Trophoblast cell (in vitro differentiated cells and primary cell): Measurements from ENCODE around the gene TMEM247.
A peak's percentile ranks its signal among the peaks of the same experiment; 100 is the strongest.

Source experiments
- DNase-seq, 2 donors: peaks; one replicate each; pipeline ENCODE4 v3.0.0-alpha.2; 2016
- H2AFZ ChIP-seq: 2 replicates; pipeline ENCODE4 v1.6.1; 2013; ENCODE audit warnings: low read length, moderate library complexity, mild to moderate bottlenecking; ENCODE audit not compliant: insufficient read depth, poor library complexity
- H2AK5ac ChIP-seq: 2 replicates; pipeline ENCODE4 v1.6.1; 2013; ENCODE audit warnings: mild to moderate bottlenecking, low read length
- H2BK120ac ChIP-seq: 2 replicates; pipeline ENCODE4 v1.6.1; 2013; ENCODE audit warnings: low read length, mild to moderate bottlenecking, moderate library complexity; ENCODE audit not compliant: insufficient read depth, poor library complexity
- H2BK12ac ChIP-seq: 2 replicates; pipeline ENCODE4 v1.6.1; 2013; ENCODE audit warnings: mild to moderate bottlenecking, low read length, moderate library complexity
- H2BK5ac ChIP-seq: 2 replicates; pipeline ENCODE4 v1.6.1; 2013; ENCODE audit warnings: low read length, low read depth, moderate library complexity, mild to moderate bottlenecking; ENCODE audit not compliant: poor library complexity
- H3K14ac ChIP-seq: 2 replicates; pipeline ENCODE4 v1.6.1; 2013; ENCODE audit warnings: mild to moderate bottlenecking, low read length
- H3K18ac ChIP-seq: 2 replicates; pipeline ENCODE4 v1.6.1; 2013; ENCODE audit warnings: mild to moderate bottlenecking, low read length
- H3K23ac ChIP-seq: 2 replicates; pipeline ENCODE4 v1.6.1; 2013; ENCODE audit warnings: low read length
- H3K27ac ChIP-seq: 2 replicates; pipeline ENCODE4 v1.5.1; 2013; ENCODE audit warnings: low read depth, mild to moderate bottlenecking, inconsistent platforms, low read length, moderate library complexity
- H3K27me3 ChIP-seq: 2 replicates; pipeline ENCODE4 v1.6.1; 2013; ENCODE audit warnings: inconsistent platforms, mild to moderate bottlenecking, low read length, moderate library complexity; ENCODE audit not compliant: insufficient read depth
- H3K36me3 ChIP-seq, 2 experiments: 1 replicate in 1 of 2; 2 replicates in 1 of 2; pipeline ENCODE4 v1.6.1; 2013; ENCODE audit warnings: low read length in 2 of 2, mild to moderate bottlenecking in 2 of 2, moderate library complexity in 1 of 2; ENCODE audit not compliant: insufficient read depth in 2 of 2, control insufficient read depth in 1 of 2
- H3K4ac ChIP-seq: 2 replicates; pipeline ENCODE4 v1.6.1; 2013; ENCODE audit warnings: low read depth, mild to moderate bottlenecking, low read length, moderate library complexity
- H3K4me1 ChIP-seq, 2 experiments: 1 replicate in 1 of 2; 2 replicates in 1 of 2; pipeline ENCODE4 v1.6.1; 2013; ENCODE audit warnings: low read length in 2 of 2, mild to moderate bottlenecking in 2 of 2, moderate library complexity in 1 of 2; ENCODE audit not compliant: insufficient read depth in 2 of 2, control insufficient read depth in 1 of 2
- H3K4me2 ChIP-seq: 2 replicates; pipeline ENCODE4 v1.6.1; 2013; ENCODE audit warnings: inconsistent platforms, mild to moderate bottlenecking, low read length, moderate library complexity
- H3K4me3 ChIP-seq: 2 replicates; pipeline ENCODE4 v1.5.1; 2013; ENCODE audit warnings: mild to moderate bottlenecking, low read depth, low read length, inconsistent platforms
- H3K79me1 ChIP-seq: one replicate; pipeline ENCODE4 v1.6.1; 2013; ENCODE audit warnings: low read length
- H3K79me2 ChIP-seq: 2 replicates; pipeline ENCODE4 v1.6.1; 2013; ENCODE audit warnings: low read length, mild to moderate bottlenecking; ENCODE audit not compliant: control insufficient read depth, insufficient read depth, poor library complexity
- H3K9ac ChIP-seq: 2 replicates; pipeline ENCODE4 v1.6.1; 2013; ENCODE audit warnings: mild to moderate bottlenecking, low read length
- H3K9me3 ChIP-seq: 2 replicates; pipeline ENCODE4 v1.6.1; 2013; ENCODE audit warnings: low read depth, mild to moderate bottlenecking, control low read depth, inconsistent platforms, low read length; ENCODE audit not compliant: insufficient read depth
- H4K12ac ChIP-seq: 2 replicates; pipeline ENCODE4 v1.6.1; 2013; ENCODE audit warnings: low read depth, mild to moderate bottlenecking, low read length, moderate library complexity
- H4K8ac ChIP-seq: 2 replicates; pipeline ENCODE4 v1.6.1; 2013; ENCODE audit warnings: low read depth, mild to moderate bottlenecking, low read length, moderate library complexity
- H4K91ac ChIP-seq: one replicate; pipeline ENCODE4 v1.6.1; 2013; ENCODE audit warnings: low read depth, mild to moderate bottlenecking, low read length, moderate library complexity
- WGBS: extraction: QIAGEN DNeasy Blood & Tissue Kit; methylation state at CpG from one replicate; pipeline ENCODE4 v1.1.7; 2013; ENCODE audit warnings: missing lambda C conversion rate; ENCODE audit not compliant: insufficient read length, insufficient coverage; ENCODE audit errors: extremely low coverage; 5-methylcytosine and 5-hydroxymethylcytosine counted together

TMEM247 gene

DNA sequence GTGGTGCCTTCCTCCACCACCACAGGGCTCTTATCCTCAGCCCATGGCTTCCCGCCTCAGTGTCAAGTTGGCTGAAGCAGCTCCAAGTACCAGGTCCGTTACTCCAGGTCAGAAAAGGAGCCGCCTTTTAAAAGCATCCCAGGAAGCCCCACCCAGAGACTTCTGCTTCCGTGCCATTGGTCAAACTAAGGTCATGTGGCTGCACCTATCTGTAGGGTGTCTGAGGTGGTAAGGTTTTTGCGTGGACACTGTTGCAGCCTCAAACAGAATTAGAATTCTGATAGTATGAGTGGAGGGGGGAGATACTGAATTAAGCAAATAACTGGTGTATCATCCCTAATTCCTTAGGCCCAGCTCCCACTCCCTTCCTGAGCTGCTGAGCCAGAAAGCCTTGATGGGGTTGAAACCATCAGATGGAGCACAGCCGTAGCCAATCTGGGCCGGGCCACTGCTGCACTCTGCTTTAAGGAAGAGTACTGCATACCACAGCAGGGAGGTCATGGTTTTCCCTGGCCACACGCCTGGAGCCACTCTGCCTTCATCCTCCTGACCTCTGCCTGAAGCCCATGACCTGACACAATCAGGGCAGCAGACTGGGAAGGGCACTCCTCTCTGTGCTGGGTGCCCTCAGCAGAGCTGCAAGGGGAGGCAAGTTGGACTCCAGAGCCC is 8.4 kb downstream of the TMEM247 start:
- no peak overlapping the region for H2BK12ac ChIP-seq
- no peak overlapping the region for H2BK5ac ChIP-seq
- no peak overlapping the region for H3K4me3 ChIP-seq
- no peaks in the 10 kb centered on the region for H3K36me3 ChIP-seq
- H3K4ac ChIP-seq, result no peak overlapping the region
- no peak overlapping the region for H4K91ac ChIP-seq
- H3K14ac ChIP-seq, result no peak overlapping the region
- H3K79me1 ChIP-seq, result no peaks in the 10 kb centered on the region
- H4K12ac ChIP-seq, result no peak overlapping the region
- H2BK120ac ChIP-seq, result no peak overlapping the region
- no peak overlapping the region for H3K18ac ChIP-seq
- H2AK5ac ChIP-seq, result no peak overlapping the region
- no peak overlapping the region for H4K8ac ChIP-seq
- H3K9me3 ChIP-seq, result no peaks in the 10 kb centered on the region
- H2AFZ ChIP-seq, result no peak overlapping the region
- H3K79me2 ChIP-seq, result no peaks in the 10 kb centered on the region
- no peak overlapping the region for H3K27ac ChIP-seq
- no peaks in the 10 kb centered on the region for H3K27me3 ChIP-seq
- DNase-seq, result peak in 1 of 2 donors; percentile 37
- no peak overlapping the region for H3K23ac ChIP-seq
- no peak overlapping the region for H3K9ac ChIP-seq
- H3K4me2 ChIP-seq, result no peak overlapping the region
- peaks cover 11 to 16% of the 10 kb centered on the region in 2 experiments for H3K4me1 ChIP-seq
- no CpG with 5 or more reads among the region's 8 CpGs for WGBS

DNA sequence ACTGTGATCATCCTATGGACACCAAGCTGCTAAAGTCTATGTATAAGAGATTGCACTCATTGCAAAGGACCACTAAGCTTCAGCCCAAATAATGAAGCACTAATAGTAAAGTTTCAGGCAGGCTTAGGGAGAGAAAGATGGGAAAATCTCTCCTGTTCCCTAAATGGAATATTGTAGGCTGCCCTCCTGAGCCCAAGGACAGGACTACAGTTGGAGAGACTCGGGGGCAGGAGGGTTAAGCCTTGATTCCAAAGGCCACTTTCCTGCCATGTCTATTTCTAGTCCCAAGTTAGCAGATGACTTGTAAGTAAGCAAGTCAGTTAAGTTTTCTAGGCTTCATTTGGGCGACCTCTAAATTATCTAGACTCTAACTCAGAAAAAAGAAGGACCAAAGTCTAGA is 9.0 kb downstream of the TMEM247 start:
- H2BK12ac ChIP-seq, result no peak overlapping the region
- H4K8ac ChIP-seq, result no peak overlapping the region
- H3K4me3 ChIP-seq, result no peak overlapping the region
- no peak overlapping the region for H3K4ac ChIP-seq
- H3K9ac ChIP-seq, result no peak overlapping the region
- no peak overlapping the region for H2BK120ac ChIP-seq
- H2AFZ ChIP-seq, result no peak overlapping the region
- no peak overlapping the region for H4K12ac ChIP-seq
- H2AK5ac ChIP-seq, result no peak overlapping the region
- no peak overlapping the region for H3K27ac ChIP-seq
- no peak overlapping the region for H3K18ac ChIP-seq
- no peaks in the 10 kb centered on the region for H3K9me3 ChIP-seq
- H3K79me2 ChIP-seq, result no peaks in the 10 kb centered on the region
- H3K4me1 ChIP-seq, result peaks cover 11 to 16% of the 10 kb centered on the region in 2 experiments
- WGBS, result no CpG with 5 or more reads among the region's 2 CpGs
- H3K23ac ChIP-seq, result no peak overlapping the region
- H3K4me2 ChIP-seq, result no peak overlapping the region
- no peak overlapping the region for H4K91ac ChIP-seq
- H3K36me3 ChIP-seq, result no peaks in the 10 kb centered on the region
- H2BK5ac ChIP-seq, result no peak overlapping the region
- H3K14ac ChIP-seq, result no peak overlapping the region
- H3K27me3 ChIP-seq, result no peaks in the 10 kb centered on the region
- H3K79me1 ChIP-seq, result no peaks in the 10 kb centered on the region
- no peak for DNase-seq

DNA sequence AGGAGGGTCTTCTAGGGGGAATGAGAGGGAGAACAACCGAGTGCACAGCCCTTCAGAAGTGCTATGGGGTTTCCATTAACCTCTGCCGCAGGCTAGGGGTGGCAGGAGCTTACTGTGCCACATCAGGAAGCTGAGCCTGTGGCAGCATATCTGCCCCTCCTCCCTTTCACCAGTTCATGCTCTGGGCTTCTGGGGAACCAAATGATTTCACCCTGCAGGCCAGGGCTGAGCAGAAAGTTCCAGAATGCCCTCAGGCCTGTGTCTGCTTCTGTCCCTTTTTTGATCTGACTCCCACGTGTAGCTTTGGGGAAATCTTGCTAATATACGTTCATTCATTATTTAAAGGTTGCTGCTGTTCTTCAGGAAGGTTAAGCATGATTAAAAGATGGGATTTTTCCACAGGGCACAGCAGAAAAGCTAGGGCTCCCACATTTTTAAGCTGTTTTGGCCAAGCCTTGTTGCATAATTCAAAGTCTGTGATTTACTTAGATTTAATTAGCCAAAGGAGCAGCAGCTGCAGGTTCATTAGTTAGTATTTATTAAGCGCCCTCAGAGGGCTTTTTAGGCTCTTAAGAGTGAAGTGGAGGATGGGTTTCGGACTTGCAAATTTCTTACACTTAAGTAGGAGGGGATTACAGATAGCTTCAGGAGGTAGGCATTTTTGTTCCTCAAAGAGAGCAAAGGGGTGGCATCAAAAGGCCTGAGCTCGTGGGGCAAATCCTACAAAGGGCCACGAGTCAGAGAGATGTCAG is 10.2 kb downstream of the TMEM247 start:
- H3K9ac ChIP-seq, result no peak overlapping the region
- H3K4ac ChIP-seq, result no peak overlapping the region
- H3K9me3 ChIP-seq, result no peaks in the 10 kb centered on the region
- H3K23ac ChIP-seq, result no peak overlapping the region
- H3K18ac ChIP-seq, result no peak overlapping the region
- no peaks in the 10 kb centered on the region for H3K36me3 ChIP-seq
- H3K27me3 ChIP-seq, result no peaks in the 10 kb centered on the region
- H2AFZ ChIP-seq, result no peak overlapping the region
- H2BK12ac ChIP-seq, result no peak overlapping the region
- DNase-seq, result no peak
- WGBS, result no CpG with 5 or more reads among the region's 8 CpGs
- H4K8ac ChIP-seq, result no peak overlapping the region
- no peak overlapping the region for H3K27ac ChIP-seq
- H3K14ac ChIP-seq, result no peak overlapping the region
- no peak overlapping the region for H2AK5ac ChIP-seq
- no peaks in the 10 kb centered on the region for H3K79me1 ChIP-seq
- no peak overlapping the region for H4K12ac ChIP-seq
- H3K4me2 ChIP-seq, result no peak overlapping the region
- H3K4me1 ChIP-seq, result peaks cover 11 to 19% of the 10 kb centered on the region in 2 experiments
- no peak overlapping the region for H2BK120ac ChIP-seq
- H2BK5ac ChIP-seq, result no peak overlapping the region
- no peak overlapping the region for H3K4me3 ChIP-seq
- no peak overlapping the region for H4K91ac ChIP-seq
- H3K79me2 ChIP-seq, result no peaks in the 10 kb centered on the region

DNA sequence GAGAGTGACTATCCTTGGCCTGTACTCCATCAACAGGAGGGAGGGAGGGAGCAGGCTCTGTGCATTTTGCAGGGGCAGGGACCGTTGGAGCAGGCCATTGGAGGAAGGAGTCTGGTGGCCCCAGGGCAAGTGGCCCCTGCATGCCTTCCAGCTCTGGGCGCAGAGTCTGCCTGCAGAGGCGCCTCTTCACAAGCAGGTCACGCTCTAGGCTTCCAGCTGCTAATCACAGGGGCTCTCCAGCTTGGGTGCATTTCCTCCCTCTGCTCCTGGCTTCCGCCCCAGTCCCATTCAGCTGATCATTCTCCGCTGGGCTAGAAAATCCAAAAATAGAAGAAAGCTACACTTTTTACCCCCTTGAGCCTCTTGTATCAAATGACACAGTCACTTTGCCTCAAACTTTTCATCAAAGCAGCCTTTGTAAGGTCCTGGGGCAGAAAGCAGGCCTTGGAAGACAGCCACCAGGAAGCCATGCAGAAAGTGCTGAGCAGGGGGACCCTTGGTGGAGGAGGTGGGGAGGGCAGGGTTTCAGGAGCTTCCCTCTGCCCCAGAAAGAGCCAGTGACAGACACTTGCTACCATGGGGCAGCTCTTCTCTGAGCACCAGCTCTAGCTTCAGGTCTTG is 11.3 kb downstream of the TMEM247 start:
- H3K18ac ChIP-seq, result no peak overlapping the region
- no peak overlapping the region for H2BK120ac ChIP-seq
- H3K9ac ChIP-seq, result no peak overlapping the region
- H2BK12ac ChIP-seq, result no peak overlapping the region
- H3K14ac ChIP-seq, result no peak overlapping the region
- H2AFZ ChIP-seq, result no peak overlapping the region
- H4K12ac ChIP-seq, result no peak overlapping the region
- H3K27me3 ChIP-seq, result no peaks in the 10 kb centered on the region
- WGBS, result no CpG with 5 or more reads among the region's 6 CpGs
- H3K4me1 ChIP-seq, result peaks cover 11 to 19% of the 10 kb centered on the region in 2 experiments
- H2BK5ac ChIP-seq, result no peak overlapping the region
- H3K27ac ChIP-seq, result no peak overlapping the region
- H4K91ac ChIP-seq, result no peak overlapping the region
- no peak overlapping the region for H3K4me3 ChIP-seq
- H3K4ac ChIP-seq, result no peak overlapping the region
- no peak overlapping the region for H2AK5ac ChIP-seq
- H3K23ac ChIP-seq, result no peak overlapping the region
- no peak for DNase-seq
- H3K9me3 ChIP-seq, result no peaks in the 10 kb centered on the region
- H3K4me2 ChIP-seq, result no peak overlapping the region
- H3K79me2 ChIP-seq, result no peaks in the 10 kb centered on the region
- H4K8ac ChIP-seq, result no peak overlapping the region
- H3K36me3 ChIP-seq, result no peaks in the 10 kb centered on the region
- H3K79me1 ChIP-seq, result no peaks in the 10 kb centered on the region
